H9 (cell line): ENCODE results near the gene GPRASP3. TPM values are rescaled to one million over a fixed set of nuclear protein-coding genes. Genes with fewer than 3 reads are reported as not detected.

Experiments used
- DNase-seq: peaks from one replicate; pipeline ENCODE4 v3.0.0-alpha.2; 2017
- H2AFZ ChIP-seq: one replicate; pipeline ENCODE4 v1.6.1; 2013; ENCODE audit warnings: mild to moderate bottlenecking, low read length, control low read depth, moderate library complexity
- H2AK5ac ChIP-seq: 2 replicates; pipeline ENCODE4 v1.6.1; 2013; ENCODE audit warnings: low read length, control low read depth, mixed read lengths; ENCODE audit not compliant: insufficient read length
- H2BK120ac ChIP-seq: one replicate; pipeline ENCODE4 v1.6.1; 2013; ENCODE audit warnings: low read depth, mild to moderate bottlenecking, low read length, control low read depth, inconsistent platforms; ENCODE audit not compliant: poor library complexity, severe bottlenecking
- H2BK12ac ChIP-seq: 2 replicates; pipeline ENCODE4 v1.6.1; 2013; ENCODE audit warnings: low read length, control low read depth, mixed read lengths, low read depth; ENCODE audit not compliant: insufficient read length
- H2BK15ac ChIP-seq: 2 replicates; pipeline ENCODE4 v1.6.1; 2013; ENCODE audit warnings: low read depth, low read length, control low read depth
- H2BK20ac ChIP-seq: one replicate; pipeline ENCODE4 v1.6.1; 2013; ENCODE audit warnings: low read depth, mild to moderate bottlenecking, low read length, control low read depth, inconsistent platforms; ENCODE audit not compliant: poor library complexity, severe bottlenecking
- H2BK5ac ChIP-seq: 2 replicates; pipeline ENCODE4 v1.6.1; 2013; ENCODE audit warnings: low read length, control low read depth, mixed read lengths; ENCODE audit not compliant: insufficient read length
- H3K14ac ChIP-seq: 2 replicates; pipeline ENCODE4 v1.6.1; 2013; ENCODE audit warnings: low read length, control low read depth; ENCODE audit not compliant: insufficient read depth
- H3K18ac ChIP-seq: 2 replicates; pipeline ENCODE4 v1.6.1; 2013; ENCODE audit warnings: low read depth, mild to moderate bottlenecking, mixed read lengths, low read length, control low read depth; ENCODE audit not compliant: insufficient read length
- H3K23ac ChIP-seq: 2 replicates; pipeline ENCODE4 v1.6.1; 2013; ENCODE audit warnings: low read length, control low read depth, mixed read lengths, low read depth; ENCODE audit not compliant: insufficient read length
- H3K23me2 ChIP-seq: 2 replicates; pipeline ENCODE4 v1.6.1; 2013; ENCODE audit warnings: low read depth, mild to moderate bottlenecking, mixed read lengths, low read length, control low read depth; ENCODE audit not compliant: insufficient read length, poor library complexity, severe bottlenecking
- H3K27ac ChIP-seq: 2 replicates; pipeline ENCODE4 v1.5.1; 2013; ENCODE audit warnings: low read length, control low read depth, mixed read lengths, low read depth; ENCODE audit not compliant: insufficient read length
- H3K27me3 ChIP-seq: 2 replicates; pipeline ENCODE4 v1.6.1; 2013; ENCODE audit warnings: low read length, control low read depth, inconsistent platforms; ENCODE audit not compliant: insufficient read depth
- H3K4ac ChIP-seq: 2 replicates; pipeline ENCODE4 v1.6.1; 2013; ENCODE audit warnings: low read depth, mild to moderate bottlenecking, control low read depth, inconsistent platforms, low read length, moderate library complexity
- H3K4me1 ChIP-seq: 2 replicates; pipeline ENCODE4 v1.6.1; 2013; ENCODE audit warnings: low read length, control low read depth, inconsistent platforms; ENCODE audit not compliant: insufficient read depth
- H3K4me2 ChIP-seq: 2 replicates; pipeline ENCODE4 v1.6.1; 2013; ENCODE audit warnings: low read length, control low read depth, mixed read lengths; ENCODE audit not compliant: insufficient read length, insufficient read depth
- H3K56ac ChIP-seq: 2 replicates; pipeline ENCODE4 v1.6.1; 2013; ENCODE audit warnings: low read depth, mild to moderate bottlenecking, mixed read lengths, low read length, control low read depth; ENCODE audit not compliant: insufficient read length
- H3K79me1 ChIP-seq: 2 replicates; pipeline ENCODE4 v1.6.1; 2013; ENCODE audit warnings: low read depth, mild to moderate bottlenecking, moderate library complexity, low read length, control low read depth, inconsistent platforms; ENCODE audit not compliant: insufficient read depth, poor library complexity, severe bottlenecking
- H3K79me2 ChIP-seq: 2 replicates; pipeline ENCODE4 v1.6.1; 2013; ENCODE audit warnings: low read length, control low read depth, inconsistent platforms; ENCODE audit not compliant: insufficient read depth
- H3K9ac ChIP-seq: 2 replicates; pipeline ENCODE4 v1.6.1; 2013; ENCODE audit warnings: low read length, control low read depth, mixed read lengths; ENCODE audit not compliant: insufficient read length; ENCODE audit errors: extremely low read depth
- H3K9me3 ChIP-seq: one replicate; pipeline ENCODE4 v1.6.1; 2013; ENCODE audit warnings: low read depth, low read length, inconsistent platforms; ENCODE audit not compliant: control insufficient read depth
- H3T11ph ChIP-seq: one replicate; pipeline ENCODE4 v1.6.1; 2013; ENCODE audit warnings: mild to moderate bottlenecking, low read length, control low read depth, inconsistent platforms
- H4K20me1 ChIP-seq: one replicate; pipeline ENCODE4 v1.6.1; 2013; ENCODE audit not compliant: control insufficient read depth, insufficient read length, insufficient read depth
- H4K5ac ChIP-seq: 2 replicates; pipeline ENCODE4 v1.6.1; 2013; ENCODE audit warnings: low read depth, mild to moderate bottlenecking, mixed read lengths, low read length, control low read depth; ENCODE audit not compliant: insufficient read length
- H4K8ac ChIP-seq: replicated peaks from 2 replicates; pipeline ENCODE4 v1.6.1; 2013; ENCODE audit warnings: low read length, control low read depth, mixed read lengths, low read depth; ENCODE audit not compliant: insufficient read length
- H4K91ac ChIP-seq: 2 replicates; pipeline ENCODE4 v1.6.1; 2013; ENCODE audit warnings: low read depth, mild to moderate bottlenecking, moderate library complexity, mixed read lengths, low read length, control low read depth; ENCODE audit not compliant: insufficient read length
- H3K27ac Mint-ChIP-seq, 3 experiments: 2 replicates in 2 of 3; 3 replicates in 1 of 3; pipeline ENCODE4 v1.8.0; 2020 to 2021; ENCODE audit warnings: mixed read lengths in 3 of 3, mild to moderate bottlenecking in 1 of 3, moderate library complexity in 1 of 3
- H3K27me3 Mint-ChIP-seq: 2 replicates; pipeline ENCODE4 v1.8.0; 2021; ENCODE audit warnings: low read depth, mild to moderate bottlenecking, moderate library complexity, mixed read lengths
- H3K36me3 Mint-ChIP-seq, 3 experiments: 2 replicates in 2 of 3; 3 replicates in 1 of 3; pipeline ENCODE4 v1.8.0; 2020 to 2021; ENCODE audit warnings: low read depth in 3 of 3, mixed read lengths in 3 of 3; ENCODE audit not compliant: insufficient read depth in 1 of 3
- H3K4me1 Mint-ChIP-seq, 2 experiments: 2 replicates each; pipeline ENCODE4 v1.8.0; 2020; ENCODE audit warnings: mixed read lengths in 2 of 2
- H3K4me3 Mint-ChIP-seq, 2 experiments: 2 replicates in 1 of 2; 3 replicates in 1 of 2; pipeline ENCODE4 v1.8.0; 2020 to 2021; ENCODE audit warnings: mild to moderate bottlenecking in 2 of 2, mixed read lengths in 2 of 2, moderate library complexity in 1 of 2
- H3K9me3 Mint-ChIP-seq, 2 experiments: 2 replicates in 1 of 2; 3 replicates in 1 of 2; pipeline ENCODE4 v1.8.0; 2020; ENCODE audit warnings: mild to moderate bottlenecking in 2 of 2, mixed read lengths in 2 of 2, moderate library complexity in 1 of 2
- WGBS: extraction: QIAGEN DNeasy Blood & Tissue Kit; methylation state at CpG from one replicate; pipeline ENCODE4 v1.1.7; 2013; ENCODE audit warnings: missing lambda C conversion rate, low lambda C conversion rate, mixed read lengths; ENCODE audit not compliant: insufficient read length; ENCODE audit errors: extremely low coverage; 5-methylcytosine and 5-hydroxymethylcytosine counted together
- total RNA-seq: library from RNA; stranded (reverse); gene quantifications from 2 replicates; pipeline ENCODE4 v1.2.1, GENCODE V29; 2021
- TF ChIP-seq, protein P1 (sequence below): fragments of 200-600 bp; sonication (generic); conservative IDR thresholded peaks from 3 replicates; pipeline ENCODE4 v1.8.0; 2021; ENCODE audit warnings: antibody characterized with exemption, mild to moderate bottlenecking

Gene GPRASP3
- total RNA-seq, 1 experiment from 2014 or later = 4.8 TPM

DNA sequence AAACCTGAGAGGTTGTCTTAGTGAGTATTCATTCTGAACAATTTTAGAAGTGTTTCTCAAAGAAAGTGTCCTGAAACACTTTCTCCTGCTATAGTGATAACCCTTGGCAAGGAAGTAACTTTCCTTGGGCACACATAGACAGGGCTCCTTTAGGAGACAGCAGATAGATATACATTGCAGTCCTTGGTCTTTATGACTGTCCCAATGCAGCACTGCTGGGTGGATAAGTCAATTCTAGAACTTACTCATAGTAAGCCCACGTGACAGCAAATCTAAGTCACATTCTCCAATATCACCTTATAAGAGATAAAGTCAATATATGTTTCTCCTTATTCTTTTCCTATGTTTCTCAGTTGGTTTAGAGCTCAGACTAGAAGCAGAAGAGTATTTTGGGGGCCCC, 46.7 kb downstream of the GPRASP3 start:
- H4K91ac ChIP-seq = no peak overlapping the region
- TF ChIP-seq, protein P1, sequence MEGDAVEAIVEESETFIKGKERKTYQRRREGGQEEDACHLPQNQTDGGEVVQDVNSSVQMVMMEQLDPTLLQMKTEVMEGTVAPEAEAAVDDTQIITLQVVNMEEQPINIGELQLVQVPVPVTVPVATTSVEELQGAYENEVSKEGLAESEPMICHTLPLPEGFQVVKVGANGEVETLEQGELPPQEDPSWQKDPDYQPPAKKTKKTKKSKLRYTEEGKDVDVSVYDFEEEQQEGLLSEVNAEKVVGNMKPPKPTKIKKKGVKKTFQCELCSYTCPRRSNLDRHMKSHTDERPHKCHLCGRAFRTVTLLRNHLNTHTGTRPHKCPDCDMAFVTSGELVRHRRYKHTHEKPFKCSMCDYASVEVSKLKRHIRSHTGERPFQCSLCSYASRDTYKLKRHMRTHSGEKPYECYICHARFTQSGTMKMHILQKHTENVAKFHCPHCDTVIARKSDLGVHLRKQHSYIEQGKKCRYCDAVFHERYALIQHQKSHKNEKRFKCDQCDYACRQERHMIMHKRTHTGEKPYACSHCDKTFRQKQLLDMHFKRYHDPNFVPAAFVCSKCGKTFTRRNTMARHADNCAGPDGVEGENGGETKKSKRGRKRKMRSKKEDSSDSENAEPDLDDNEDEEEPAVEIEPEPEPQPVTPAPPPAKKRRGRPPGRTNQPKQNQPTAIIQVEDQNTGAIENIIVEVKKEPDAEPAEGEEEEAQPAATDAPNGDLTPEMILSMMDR = no peak
- H3K27me3 ChIP-seq = no peaks in the 10 kb centered on the region
- H2BK12ac ChIP-seq = no peak overlapping the region
- H2BK15ac ChIP-seq = no peak overlapping the region
- no peaks in the 10 kb centered on the region; the same call in 1 of the 2 replicates for H3K79me2 ChIP-seq
- no peak overlapping the region for H3K9ac ChIP-seq
- no peak overlapping the region for H3K4me2 ChIP-seq
- no peak overlapping the region for H3K27ac Mint-ChIP-seq
- H3K4ac ChIP-seq = no peak overlapping the region
- H3K4me1 Mint-ChIP-seq = peaks cover 4 to 5% of the 10 kb centered on the region in 2 experiments; a peak in 3 of 4 replicates
- no peak overlapping the region for H3K27ac ChIP-seq
- no peaks in the 10 kb centered on the region for H3K23me2 ChIP-seq
- H3K23ac ChIP-seq = no peak overlapping the region
- peaks cover 39% of the 10 kb centered on the region for H3K9me3 ChIP-seq
- no peaks in the 10 kb centered on the region for H4K20me1 ChIP-seq
- no peak for DNase-seq
- H2BK20ac ChIP-seq = no peak overlapping the region
- no peak overlapping the region for H3K4me3 Mint-ChIP-seq
- no peaks in the 10 kb centered on the region; the same call in none of the 2 replicates for H3K27me3 Mint-ChIP-seq
- no peak overlapping the region for H2BK120ac ChIP-seq
- H3K79me1 ChIP-seq = no peaks in the 10 kb centered on the region
- no peak overlapping the region for H4K5ac ChIP-seq
- H3K9me3 Mint-ChIP-seq = peaks cover 62 to 65% of the 10 kb centered on the region in 2 experiments
- no peak overlapping the region for H3K14ac ChIP-seq
- no peak overlapping the region for H3K56ac ChIP-seq
- peaks cover 0 to 16% (median 5%) of the 10 kb centered on the region in 3 experiments; a peak in 4 of 7 replicates for H3K36me3 Mint-ChIP-seq
- no peak overlapping the region for H4K8ac ChIP-seq
- H2AK5ac ChIP-seq = no peak overlapping the region
- H2AFZ ChIP-seq = no peak overlapping the region
- H2BK5ac ChIP-seq = no peak overlapping the region
- no CpG with 5 or more reads among the region's 1 CpG for WGBS
- no peak overlapping the region for H3K18ac ChIP-seq
- no peak overlapping the region for H3T11ph ChIP-seq
- H3K4me1 ChIP-seq = no peaks in the 10 kb centered on the region
